HG02884 (cell line): ENCODE results near the gene GRIK5.

ENCODE experiments used
- ATAC-seq: cut with Tn5 transposase; IDR thresholded peaks from one replicate; pipeline ENCODE4 v1.9.1; 2021; ENCODE audit warnings: mild to moderate bottlenecking, moderate library complexity; ENCODE audit not compliant: unreplicated experiment

Gene GRIK5

GRCh38 chr19:42096255-42096837 is 26.3 kb upstream of the GRIK5 start:
- ATAC-seq = no peak

- ATAC-seq = no peak
Measured at GRCh38 chr19:42095814-42096230, 25.8 kb upstream of the GRIK5 start.

GRCh38 chr19:42095142-42095813 is 25.3 kb upstream of the GRIK5 start:
- ATAC-seq = no peak

- no peak for ATAC-seq
Measured at GRCh38 chr19:42093926-42094325, 23.9 kb upstream of the GRIK5 start.

- no peak for ATAC-seq
Measured at GRCh38 chr19:42093505-42093904, 23.5 kb upstream of the GRIK5 start.

GRCh38 chr19:42092350-42092749 is 22.3 kb upstream of the GRIK5 start:
- no peak for ATAC-seq

GRCh38 chr19:42091742-42092141 is 21.7 kb upstream of the GRIK5 start:
- ATAC-seq = no peak

- ATAC-seq = no peak
Measured at GRCh38 chr19:42091300-42091699, 21.3 kb upstream of the GRIK5 start.

- no peak for ATAC-seq
Measured at GRCh38 chr19:42090672-42091071, 20.7 kb upstream of the GRIK5 start.

GRCh38 chr19:42089772-42090171 is 19.8 kb upstream of the GRIK5 start:
- no peak for ATAC-seq

GRCh38 chr19:42089191-42089750 is 19.3 kb upstream of the GRIK5 start:
- no peak for ATAC-seq

GRCh38 chr19:42088471-42089190 is 18.6 kb upstream of the GRIK5 start:
- no peak for ATAC-seq

- no peak for ATAC-seq
Measured at GRCh38 chr19:42086770-42087550, 17.0 kb upstream of the GRIK5 start.

- no peak for ATAC-seq
Measured at GRCh38 chr19:42086188-42086736, 16.3 kb upstream of the GRIK5 start.

- ATAC-seq = no peak
Measured at GRCh38 chr19:42083537-42083936, 13.5 kb upstream of the GRIK5 start.

- no peak for ATAC-seq
Measured at GRCh38 chr19:42081584-42082203, 11.7 kb upstream of the GRIK5 start.

- ATAC-seq = no peak
Measured at GRCh38 chr19:42080764-42081375, 10.9 kb upstream of the GRIK5 start.

GRCh38 chr19:42079886-42080763 is 10.1 kb upstream of the GRIK5 start:
- no peak for ATAC-seq

- no peak for ATAC-seq
Measured at GRCh38 chr19:42079276-42079669, 9.3 kb upstream of the GRIK5 start.
